Measurements from ENCODE around the gene FAM81A.
"Not testable (repeated sequence)": the region's sequence is repeated elsewhere in the genome, so short reads cannot be mapped to it uniquely, and the experiment has no call there.

FAM81A gene

GRCh38 chr15:59485036-59485435 lies 47.0 kb downstream of the FAM81A start:
- DNase-seq (ENCODE audit: low read depth in 2 of 2) = no peak

GRCh38 chr15:59489485-59489884 lies 51.5 kb downstream of the FAM81A start:
- not testable (repeated sequence) for DNase-seq (ENCODE audit: low read depth in 2 of 2)

GRCh38 chr15:59491062-59491461 lies 53.1 kb downstream of the FAM81A start:
- DNase-seq (ENCODE audit: low read depth in 2 of 2) = no peak

GRCh38 chr15:59492389-59493377 lies 54.7 kb downstream of the FAM81A start:
- DNase-seq (ENCODE audit: low read depth in 2 of 2) = peak; percentile 5 to 9

- no peak for DNase-seq (ENCODE audit: low read depth in 2 of 2)
Measured at GRCh38 chr15:59501597-59501996, 63.6 kb downstream of the FAM81A start.

- DNase-seq (ENCODE audit: low read depth in 2 of 2) = no peak
Measured at GRCh38 chr15:59515190-59515589, 77.2 kb downstream of the FAM81A start.

GRCh38 chr15:59516655-59517461 lies 78.9 kb downstream of the FAM81A start:
- no peak for DNase-seq (ENCODE audit: low read depth in 2 of 2)

GRCh38 chr15:59519329-59519728 lies 81.3 kb downstream of the FAM81A start:
- DNase-seq (ENCODE audit: low read depth in 2 of 2) = no peak

GRCh38 chr15:59521443-59521842 lies 83.5 kb downstream of the FAM81A start:
- no peak for DNase-seq (ENCODE audit: low read depth in 2 of 2)

GRCh38 chr15:59522988-59523461 lies 85.0 kb downstream of the FAM81A start:
- DNase-seq (ENCODE audit: low read depth in 2 of 2) = no peak

- DNase-seq (ENCODE audit: low read depth in 2 of 2) = no peak
Measured at GRCh38 chr15:59523702-59524101, 85.7 kb downstream of the FAM81A start.

- DNase-seq (ENCODE audit: low read depth in 2 of 2) = no peak
Measured at GRCh38 chr15:59524331-59524731, 86.3 kb downstream of the FAM81A start.

GRCh38 chr15:59526466-59526865 lies 88.5 kb downstream of the FAM81A start:
- not testable (repeated sequence) for DNase-seq (ENCODE audit: low read depth in 2 of 2)

- DNase-seq (ENCODE audit: low read depth in 2 of 2) = no peak
Measured at GRCh38 chr15:59528429-59528828, 90.4 kb downstream of the FAM81A start.

- peak; percentile 28 to 46 for DNase-seq (ENCODE audit: low read depth in 2 of 2)
Measured at GRCh38 chr15:59528961-59529402, 91.0 kb downstream of the FAM81A start.

GRCh38 chr15:59531066-59531675 lies 93.2 kb downstream of the FAM81A start:
- DNase-seq (ENCODE audit: low read depth in 2 of 2) = no peak

- DNase-seq (ENCODE audit: low read depth in 2 of 2) = no peak
Measured at GRCh38 chr15:59532770-59533379, 94.9 kb downstream of the FAM81A start.

GRCh38 chr15:59536553-59536952 lies 98.6 kb downstream of the FAM81A start:
- DNase-seq (ENCODE audit: low read depth in 2 of 2) = no peak

GRCh38 chr15:59537403-59537802 lies 99.4 kb downstream of the FAM81A start:
- DNase-seq (ENCODE audit: low read depth in 2 of 2) = no peak

GRCh38 chr15:59538494-59538893 lies 100.5 kb downstream of the FAM81A start:
- no peak for DNase-seq (ENCODE audit: low read depth in 2 of 2)

- DNase-seq (ENCODE audit: low read depth in 2 of 2) = no peak
Measured at GRCh38 chr15:59539799-59540198, 101.8 kb downstream of the FAM81A start.

All from stimulated activated CD4-positive, alpha-beta T cell treated with anti-CD3 and anti-CD28 coated beads, Interleukin-1b, Interleukin-23, amount 100 ng/mL, for 1 hour (primary cell).